Esophagus muscularis mucosa (tissue), 4 donors: ENCODE measurements around the gene SUMO2.

Experiments
- CTCF ChIP-seq, 3 experiments: fragments of 200-600 bp in 2 of 3; fragments of 450-650 bp in 1 of 3; sonication (generic) in 2 of 3; IDR thresholded peaks; one replicate each; pipeline ENCODE4 v1.5.1; 2017 to 2019; ENCODE audit warnings: antibody characterized with exemption in 3 of 3, mild to moderate bottlenecking in 2 of 3, moderate library complexity in 1 of 3
- EP300 ChIP-seq: sonication (generic); formaldehyde crosslinking; IDR thresholded peaks from one replicate; pipeline ENCODE4 v1.6.1; 2017; ENCODE audit warnings: antibody characterized with exemption
- POLR2A ChIP-seq: fragments of 450-650 bp; IDR thresholded peaks from one replicate; pipeline ENCODE4 v1.6.1; 2017; ENCODE audit warnings: antibody characterized with exemption, moderate library complexity, mild to moderate bottlenecking, low read depth
- POLR2AphosphoS5 ChIP-seq, 2 donors: sonication (generic); formaldehyde crosslinking; IDR thresholded peaks; one replicate each; pipeline ENCODE4 v1.6.1; 2017; ENCODE audit warnings: antibody characterized with exemption in 2 of 2

DNA sequence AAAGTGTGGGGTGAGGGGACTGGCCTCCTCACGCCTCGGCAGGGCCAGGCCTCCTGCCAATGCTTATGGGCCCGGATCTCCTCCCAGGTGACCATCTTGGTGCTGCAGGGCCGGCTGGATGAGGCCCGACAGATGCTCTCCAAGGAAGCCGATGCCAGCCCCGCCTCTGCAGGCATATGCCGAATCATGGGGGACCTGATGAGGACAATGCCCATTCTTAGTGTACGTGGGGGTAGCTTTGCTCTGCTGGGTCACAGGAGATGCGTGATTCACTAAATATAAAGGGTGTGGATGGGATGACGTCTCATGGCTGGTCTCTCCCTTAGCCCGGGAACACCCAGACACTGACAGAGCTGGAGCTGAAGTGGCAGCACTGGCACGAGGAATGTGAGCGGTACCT, 42.3 kb upstream of the SUMO2 start:
- TF ChIP-seq CTCF (IDR thresholded peaks at IDR 0.05), result no peak
- no peak for TF ChIP-seq POLR2A
- TF ChIP-seq EP300, result no peak
- no peak for TF ChIP-seq POLR2AphosphoS5 (IDR thresholded peaks at IDR 0.05)
